Activated CD4-positive, alpha-beta memory T cell treated with anti-CD3 and anti-CD28 coated beads for 36 hours (primary cell): ENCODE data around the gene SMPX. TPM values are rescaled to one million over a fixed set of nuclear protein-coding genes. Genes with fewer than 3 reads are reported as not detected.

Experiments used
- CTCF ChIA-PET: fragments of 350-600 bp; sonication (Branson Sonifier 250); formaldehyde crosslinking; loops from one replicate; lab custom pipeline; 2021; ENCODE audit warnings: antibody characterized with exemption, inconsistent platforms; lab: Charles Lee
- POLR2A ChIA-PET: fragments of 350-600 bp; sonication (Branson Sonifier 250); formaldehyde crosslinking; loops from one replicate; lab custom pipeline; 2021; ENCODE audit warnings: antibody characterized with exemption; lab: Charles Lee
- DNase-seq: peaks from one replicate; pipeline ENCODE4 v3.0.0-alpha.2; 2020
- H3K27ac Mint-ChIP-seq: one replicate; pipeline ENCODE4 v1.8.0; 2021; ENCODE audit warnings: mixed read lengths
- H3K27me3 Mint-ChIP-seq: one replicate; pipeline ENCODE4 v1.8.0; 2021; ENCODE audit warnings: mixed read lengths
- H3K36me3 Mint-ChIP-seq: one replicate; pipeline ENCODE4 v1.8.0; 2021; ENCODE audit warnings: mixed read lengths
- H3K4me1 Mint-ChIP-seq: one replicate; pipeline ENCODE4 v1.8.0; 2021; ENCODE audit warnings: low read depth, mixed read lengths
- H3K4me3 Mint-ChIP-seq: one replicate; pipeline ENCODE4 v1.8.0; 2021; ENCODE audit warnings: mild to moderate bottlenecking, mixed read lengths
- H3K9me3 Mint-ChIP-seq: one replicate; pipeline ENCODE4 v1.8.0; 2021; ENCODE audit warnings: mixed read lengths
- intact Hi-C: fragments of 100-400 bp; cut with micrococcal nuclease; formaldehyde crosslinking; loops from one replicate; pipeline ENCODE4 v1.15.1; 2023
- total RNA-seq, 2 experiments: library from RNA; stranded (reverse); gene quantifications; one replicate each; pipeline ENCODE4 v1.2.3, GENCODE V29; 2021

Gene SMPX
- total RNA-seq, 2 experiments from 2014 or later, result not detected

- H3K4me3 Mint-ChIP-seq, result no peak overlapping the region
- POLR2A ChIA-PET, result no interaction called here
- DNase-seq, result no peak
- H3K27me3 Mint-ChIP-seq, result no peaks in the 10 kb centered on the region
- CTCF ChIA-PET, result no interaction called here
- H3K36me3 Mint-ChIP-seq, result no peaks in the 10 kb centered on the region
- H3K9me3 Mint-ChIP-seq, result no peaks in the 10 kb centered on the region
- intact Hi-C loops, result no loop called here
- H3K27ac Mint-ChIP-seq, result no peak overlapping the region
- H3K4me1 Mint-ChIP-seq, result peaks cover 13% of the 10 kb centered on the region
Measured at GRCh38 chrX:21770631-21771321, 12.9 kb upstream of the SMPX start.

- Mint-ChIP-seq H3K36me3 (no peaks in the 10 kb centered on the region), H3K27me3 (no peaks in the 10 kb centered on the region), H3K27ac (no peak overlapping the region), H3K4me1 (peaks cover 2% of the 10 kb centered on the region), H3K9me3 (no peaks in the 10 kb centered on the region), H3K4me3 (no peak overlapping the region)
- ChIA-PET CTCF (no interaction called here), POLR2A (no interaction called here)
- intact Hi-C loops, result no loop called here
- no peak for DNase-seq
Measured at GRCh38 chrX:21766101-21766500, 8.2 kb upstream of the SMPX start.

GRCh38 chrX:21764008-21764407 is 6.1 kb upstream of the SMPX start:
- Mint-ChIP-seq H3K4me1 (no peaks in the 10 kb centered on the region), H3K27me3 (no peaks in the 10 kb centered on the region), H3K9me3 (no peaks in the 10 kb centered on the region), H3K36me3 (no peaks in the 10 kb centered on the region), H3K4me3 (no peak overlapping the region), H3K27ac (no peak overlapping the region)
- intact Hi-C loops, result no loop called here
- no peak for DNase-seq
- ChIA-PET CTCF (no interaction called here), POLR2A (no interaction called here)

GRCh38 chrX:21758488-21758887 is 572 bp upstream of the SMPX start:
- Mint-ChIP-seq H3K36me3 (no peaks in the 10 kb centered on the region), H3K9me3 (no peaks in the 10 kb centered on the region), H3K27me3 (no peaks in the 10 kb centered on the region), H3K4me1 (no peaks in the 10 kb centered on the region), H3K27ac (no peak overlapping the region), H3K4me3 (no peak overlapping the region)
- DNase-seq, result no peak
- ChIA-PET CTCF (interaction anchor here (1.4 kb wide), 1 partner anchor 12 kb away, joined by 4 read pairs; no protein-coding TSS in a partner anchor), POLR2A (no interaction called here)
- intact Hi-C loops, result no loop called here

GRCh38 chrX:21756785-21757529 is 959 bp downstream of the SMPX start:
- intact Hi-C loops, result no loop called here

GRCh38 chrX:21749924-21750323 is 8.0 kb downstream of the SMPX start:
- H3K27me3 Mint-ChIP-seq, result peaks cover 1% of the 10 kb centered on the region
- H3K4me1 Mint-ChIP-seq, result no peaks in the 10 kb centered on the region
- no peaks in the 10 kb centered on the region for H3K36me3 Mint-ChIP-seq
- CTCF ChIA-PET, result no interaction called here
- POLR2A ChIA-PET, result no interaction called here
- no peak overlapping the region for H3K27ac Mint-ChIP-seq
- intact Hi-C loops, result no loop called here
- DNase-seq, result no peak
- H3K4me3 Mint-ChIP-seq, result no peak overlapping the region
- H3K9me3 Mint-ChIP-seq, result no peaks in the 10 kb centered on the region

More at GRCh38 chrX:21756785-21757529, 959 bp downstream of the SMPX start:
- ChIA-PET POLR2A (no interaction called here), CTCF (interaction anchor here (1.4 kb wide), 1 partner anchor 10 kb away, joined by 4 read pairs; no protein-coding TSS in a partner anchor)
- H3K9me3 Mint-ChIP-seq, result no peaks in the 10 kb centered on the region
- H3K36me3 Mint-ChIP-seq, result no peaks in the 10 kb centered on the region
- DNase-seq, result no peak
- H3K27me3 Mint-ChIP-seq, result no peaks in the 10 kb centered on the region
- no peaks in the 10 kb centered on the region for H3K4me1 Mint-ChIP-seq
- H3K27ac Mint-ChIP-seq, result no peak overlapping the region
- H3K4me3 Mint-ChIP-seq, result no peak overlapping the region

- intact Hi-C loops, result no loop called here
- no peak for DNase-seq
- CTCF ChIA-PET, result no interaction called here
- no peaks in the 10 kb centered on the region for H3K9me3 Mint-ChIP-seq
- H3K36me3 Mint-ChIP-seq, result no peaks in the 10 kb centered on the region
- POLR2A ChIA-PET, result no interaction called here
- no peaks in the 10 kb centered on the region for H3K4me1 Mint-ChIP-seq
- peaks cover 1% of the 10 kb centered on the region for H3K27me3 Mint-ChIP-seq
- H3K4me3 Mint-ChIP-seq, result no peak overlapping the region
- no peak overlapping the region for H3K27ac Mint-ChIP-seq
Measured at GRCh38 chrX:21748235-21748634, 9.7 kb downstream of the SMPX start.

- Mint-ChIP-seq H3K27ac (no peak overlapping the region), H3K36me3 (no peaks in the 10 kb centered on the region), H3K4me3 (no peak overlapping the region), H3K27me3 (peaks cover 1% of the 10 kb centered on the region), H3K4me1 (no peaks in the 10 kb centered on the region), H3K9me3 (no peaks in the 10 kb centered on the region)
- ChIA-PET CTCF (interaction anchor here (1.3 kb wide), 1 partner anchor 10 kb away, joined by 4 read pairs; the partner anchor contains the start of gene SMPX), POLR2A (no interaction called here)
- intact Hi-C loops, result no loop called here
- no peak for DNase-seq
Measured at GRCh38 chrX:21747558-21747957, 10.4 kb downstream of the SMPX start.

- Mint-ChIP-seq H3K36me3 (no peaks in the 10 kb centered on the region), H3K4me3 (no peak overlapping the region), H3K27me3 (peaks cover 1% of the 10 kb centered on the region), H3K27ac (no peak overlapping the region), H3K9me3 (no peaks in the 10 kb centered on the region), H3K4me1 (no peaks in the 10 kb centered on the region)
- peak; percentile 48 for DNase-seq
- POLR2A ChIA-PET, result no interaction called here
- CTCF ChIA-PET, result interaction anchor here (0.6 to 1.6 kb wide), 5 partner anchors 1213 to 1343 kb away, joined by 3 to 7 read pairs (median 5); no protein-coding TSS in a partner anchor
- intact Hi-C loops, result loop anchor here (1.0 kb wide), 1 partner anchor 1215 kb away; no protein-coding TSS in a partner anchor
Measured at GRCh38 chrX:21745756-21746155, 12.2 kb downstream of the SMPX start.

- ChIA-PET CTCF (interaction anchor here (1.0 to 1.3 kb wide), 2 partner anchors 1215 to 1217 kb away, joined by 3 to 5 read pairs; no protein-coding TSS in a partner anchor), POLR2A (no interaction called here)
- H3K4me1 Mint-ChIP-seq, result no peaks in the 10 kb centered on the region
- H3K27me3 Mint-ChIP-seq, result peaks cover 1% of the 10 kb centered on the region
- H3K9me3 Mint-ChIP-seq, result no peaks in the 10 kb centered on the region
- H3K4me3 Mint-ChIP-seq, result no peak overlapping the region
- no peak overlapping the region for H3K27ac Mint-ChIP-seq
- no peaks in the 10 kb centered on the region for H3K36me3 Mint-ChIP-seq
- intact Hi-C loops, result no loop called here
- DNase-seq, result no peak
Measured at GRCh38 chrX:21744721-21745120, 13.2 kb downstream of the SMPX start.

- Mint-ChIP-seq H3K27ac (no peak overlapping the region), H3K36me3 (no peaks in the 10 kb centered on the region), H3K27me3 (peaks cover 1% of the 10 kb centered on the region), H3K4me3 (no peak overlapping the region), H3K4me1 (no peaks in the 10 kb centered on the region), H3K9me3 (no peaks in the 10 kb centered on the region)
- DNase-seq, result no peak
- CTCF ChIA-PET, result interaction anchor here (1.3 kb wide), 1 partner anchor 1214 kb away, joined by 3 read pairs; no protein-coding TSS in a partner anchor
- intact Hi-C loops, result no loop called here
- POLR2A ChIA-PET, result no interaction called here
Measured at GRCh38 chrX:21744060-21744459, 13.9 kb downstream of the SMPX start.

- CTCF ChIA-PET, result no interaction called here
- Mint-ChIP-seq H3K27ac (no peak overlapping the region), H3K36me3 (no peaks in the 10 kb centered on the region), H3K4me1 (no peaks in the 10 kb centered on the region), H3K9me3 (no peaks in the 10 kb centered on the region), H3K27me3 (peaks cover 3% of the 10 kb centered on the region), H3K4me3 (no peak overlapping the region)
- intact Hi-C loops, result no loop called here
- DNase-seq, result no peak
- POLR2A ChIA-PET, result no interaction called here
Measured at GRCh38 chrX:21741869-21742701, 15.8 kb downstream of the SMPX start.
